GM23338 (cell line): Measurements from ENCODE around the gene DMD.

ENCODE experiments used
- CREB1 ChIP-seq: fragments of 250-450 bp; sonication (Bioruptor Pico); IDR thresholded peaks from 2 replicates; pipeline ENCODE4 v1.5.0; 2020; ENCODE audit warnings: low read depth, mild to moderate bottlenecking, moderate library complexity
- CTCF ChIP-seq, 2 experiments: fragments of 200-600 bp in 1 of 2; sonication (generic) in 1 of 2; conservative IDR thresholded peaks; 2 replicates each; pipeline versions ENCODE4 v1.5.1 to v1.6.1; 2016 to 2017; ENCODE audit warnings: antibody characterized with exemption in 2 of 2, low read depth in 2 of 2, mild to moderate bottlenecking in 2 of 2, moderate library complexity in 1 of 2
- ETS1 ChIP-seq: IDR thresholded peaks from 2 replicates; pipeline ENCODE4 v1.6.1; 2016; ENCODE audit warnings: antibody characterized with exemption
- EZH2 ChIP-seq: fragments of 200-600 bp; sonication (generic); IDR thresholded peaks from one replicate; pipeline ENCODE4 v1.8.0; 2017; ENCODE audit warnings: antibody characterized with exemption, mild to moderate bottlenecking, low read depth; ENCODE audit not compliant: unreplicated experiment
- EZH2phosphoT487 ChIP-seq: fragments of 200-600 bp; sonication (generic); IDR thresholded peaks from one replicate; pipeline ENCODE4 v1.8.1; 2018; ENCODE audit warnings: antibody characterized with exemption; ENCODE audit not compliant: unreplicated experiment
- JUNB ChIP-seq: IDR thresholded peaks from one replicate; pipeline ENCODE4 v1.6.1; 2016; ENCODE audit warnings: antibody characterized with exemption; ENCODE audit not compliant: unreplicated experiment
- NANOG ChIP-seq: IDR thresholded peaks from 2 replicates; pipeline ENCODE4 v1.6.1; 2016; ENCODE audit warnings: antibody characterized with exemption, borderline replicate concordance
- POLR2AphosphoS5 ChIP-seq: IDR thresholded peaks from 2 replicates; pipeline ENCODE4 v1.6.1; 2016; ENCODE audit warnings: antibody characterized with exemption, low read depth
- REST ChIP-seq: IDR thresholded peaks from one replicate; pipeline ENCODE4 v1.6.1; 2018; ENCODE audit warnings: antibody characterized with exemption; ENCODE audit not compliant: unreplicated experiment
- STAT1 ChIP-seq: IDR thresholded peaks from one replicate; pipeline ENCODE4 v1.6.1; 2016; ENCODE audit warnings: antibody characterized with exemption; ENCODE audit not compliant: unreplicated experiment
- ZNF114 ChIP-seq: fragments of 250-450 bp; sonication (Bioruptor Pico); IDR thresholded peaks from 2 replicates; pipeline ENCODE4 v1.5.0; 2020; ENCODE audit warnings: mild to moderate bottlenecking, moderate library complexity
- ZNF331 ChIP-seq: fragments of 250-450 bp; sonication (Bioruptor Pico); IDR thresholded peaks from 2 replicates; pipeline ENCODE4 v1.5.0; 2020; ENCODE audit warnings: low read depth, mild to moderate bottlenecking, moderate library complexity
- ZNF462 ChIP-seq: fragments of 250-450 bp; sonication (Bioruptor Pico); IDR thresholded peaks from 2 replicates; pipeline ENCODE4 v1.5.0; 2020; ENCODE audit warnings: mild to moderate bottlenecking, moderate library complexity

GRCh38 chrX:31294475-31294874 lies 1916.9 kb downstream of the DMD start:
- TF ChIP-seq CTCF (conservative IDR thresholded peaks at IDR 0.05; ENCODE audit: low read depth in 2 of 2) (no peak), EZH2 (no peak), POLR2AphosphoS5 (no peak), REST (no peak), EZH2phosphoT487 (no peak), CREB1 (CRISPR knock-in tag) (no peak), ZNF114 (CRISPR knock-in tag) (no peak), JUNB (no peak), ZNF331 (no peak), ETS1 (no peak), ZNF462 (CRISPR knock-in tag) (no peak), STAT1 (no peak), NANOG (no peak)
